ENCODE results near the gene RAD51B.
"Not testable (repeated sequence)": the region's sequence is repeated elsewhere in the genome, so short reads cannot be mapped to it uniquely, and the experiment has no call there.

Gene RAD51B

GRCh38 chr14:68036202-68036601 lies 216.6 kb downstream of the RAD51B start:
- no peak for DNase-seq
- in situ Hi-C loops (cut with MboI; ENCODE audit: low pct_unique_long_range_greater_than_20kb, low sequenced_read_pairs), result no loop called here

- DNase-seq, result no peak
- in situ Hi-C loops (cut with MboI; ENCODE audit: low pct_unique_long_range_greater_than_20kb, low sequenced_read_pairs), result no loop called here
Observed at GRCh38 chr14:68039593-68039992, 220.0 kb downstream of the RAD51B start.

- in situ Hi-C loops (cut with MboI; ENCODE audit: low pct_unique_long_range_greater_than_20kb, low sequenced_read_pairs), result no loop called here
- no peak for DNase-seq
Observed at GRCh38 chr14:68040633-68041369, 221.2 kb downstream of the RAD51B start.

- in situ Hi-C loops (cut with MboI; ENCODE audit: low pct_unique_long_range_greater_than_20kb, low sequenced_read_pairs), result no loop called here
- no peak for DNase-seq
Observed at GRCh38 chr14:68041876-68042354, 222.3 kb downstream of the RAD51B start.

GRCh38 chr14:68042586-68043210 lies 223.1 kb downstream of the RAD51B start:
- DNase-seq, result no peak
- in situ Hi-C loops (cut with MboI; ENCODE audit: low pct_unique_long_range_greater_than_20kb, low sequenced_read_pairs), result no loop called here

- in situ Hi-C loops (cut with MboI; ENCODE audit: low pct_unique_long_range_greater_than_20kb, low sequenced_read_pairs), result no loop called here
- no peak for DNase-seq
Observed at GRCh38 chr14:68043752-68044151, 224.2 kb downstream of the RAD51B start.

GRCh38 chr14:68047906-68048305 lies 228.3 kb downstream of the RAD51B start:
- no peak for DNase-seq
- in situ Hi-C loops (cut with MboI; ENCODE audit: low pct_unique_long_range_greater_than_20kb, low sequenced_read_pairs), result no loop called here

- in situ Hi-C loops (cut with MboI; ENCODE audit: low pct_unique_long_range_greater_than_20kb, low sequenced_read_pairs); DNase-seq: not testable (repeated sequence)
Observed at GRCh38 chr14:68048815-68049214, 229.2 kb downstream of the RAD51B start.

GRCh38 chr14:68050177-68050576 lies 230.6 kb downstream of the RAD51B start:
- DNase-seq, result no peak
- in situ Hi-C loops (cut with MboI; ENCODE audit: low pct_unique_long_range_greater_than_20kb, low sequenced_read_pairs), result no loop called here

- in situ Hi-C loops (cut with MboI; ENCODE audit: low pct_unique_long_range_greater_than_20kb, low sequenced_read_pairs), result no loop called here
Observed at GRCh38 chr14:68051146-68051545, 231.6 kb downstream of the RAD51B start.

GRCh38 chr14:68060198-68060597 lies 240.6 kb downstream of the RAD51B start:
- no peak for DNase-seq
- in situ Hi-C loops (cut with MboI; ENCODE audit: low pct_unique_long_range_greater_than_20kb, low sequenced_read_pairs), result no loop called here

More at GRCh38 chr14:68051146-68051545, 231.6 kb downstream of the RAD51B start:
- DNase-seq, result no peak

GRCh38 chr14:68062651-68063050 lies 243.1 kb downstream of the RAD51B start:
- in situ Hi-C loops (cut with MboI; ENCODE audit: low pct_unique_long_range_greater_than_20kb, low sequenced_read_pairs), result no loop called here

GRCh38 chr14:68065322-68065721 lies 245.7 kb downstream of the RAD51B start:
- in situ Hi-C loops (cut with MboI; ENCODE audit: low pct_unique_long_range_greater_than_20kb, low sequenced_read_pairs), result no loop called here
- DNase-seq, result no peak

More at GRCh38 chr14:68062651-68063050, 243.1 kb downstream of the RAD51B start:
- DNase-seq, result no peak

GRCh38 chr14:68074765-68075381 lies 255.3 kb downstream of the RAD51B start:
- no peak for DNase-seq
- in situ Hi-C loops (cut with MboI; ENCODE audit: low pct_unique_long_range_greater_than_20kb, low sequenced_read_pairs), result no loop called here

- in situ Hi-C loops (cut with MboI; ENCODE audit: low pct_unique_long_range_greater_than_20kb, low sequenced_read_pairs), result no loop called here
- DNase-seq, result no peak
Observed at GRCh38 chr14:68075382-68076029, 255.9 kb downstream of the RAD51B start.

- in situ Hi-C loops (cut with MboI; ENCODE audit: low pct_unique_long_range_greater_than_20kb, low sequenced_read_pairs), result no loop called here
- no peak for DNase-seq
Observed at GRCh38 chr14:68076451-68076850, 256.9 kb downstream of the RAD51B start.

GRCh38 chr14:68079941-68080697 lies 260.5 kb downstream of the RAD51B start:
- DNase-seq, result no peak
- in situ Hi-C loops (cut with MboI; ENCODE audit: low pct_unique_long_range_greater_than_20kb, low sequenced_read_pairs), result no loop called here

- DNase-seq, result no peak
- in situ Hi-C loops (cut with MboI; ENCODE audit: low pct_unique_long_range_greater_than_20kb, low sequenced_read_pairs), result no loop called here
Observed at GRCh38 chr14:68081489-68081888, 261.9 kb downstream of the RAD51B start.

- DNase-seq, result no peak
- in situ Hi-C loops (cut with MboI; ENCODE audit: low pct_unique_long_range_greater_than_20kb, low sequenced_read_pairs), result no loop called here
Observed at GRCh38 chr14:68082698-68083291, 263.2 kb downstream of the RAD51B start.
